HCT116 (cell line): ENCODE data around the gene STXBP5. TPM values are rescaled to one million over a fixed set of nuclear protein-coding genes. Genes with fewer than 3 reads are reported as not detected.

Experiments used
- ATAC-seq: fragments of 200-7000 bp; cut with Tn5 transposase; 2 replicates; pipeline ENCODE4 v1.9.1; 2020; ENCODE audit warnings: mild to moderate bottlenecking, moderate library complexity
- BruUV-seq: library from RNA; stranded (reverse); fragments of 400-500 nt; replicated peaks from 2 replicates; lab custom pipeline; 2021; lab: Mats Ljungman, UMichigan
- CTCF ChIA-PET: fragments of 300-600 bp; sonication (Branson Sonifier 250); formaldehyde crosslinking; loops from one replicate; lab custom pipeline; 2021; ENCODE audit warnings: antibody characterized with exemption; lab: Charles Lee
- POLR2A ChIA-PET: fragments of 300-600, 350-600 bp; sonication (Branson Sonifier 250); formaldehyde crosslinking; loops from one replicate; lab custom pipeline; 2021; ENCODE audit warnings: antibody characterized with exemption; lab: Charles Lee
- RAD21 ChIA-PET, 2 experiments: fragments of 300-600 bp; sonication (Branson Sonifier 250); formaldehyde crosslinking; loops; one replicate each; lab custom pipeline; 2023; ENCODE audit warnings: low total read pairs in 2 of 2; ENCODE audit not compliant: uncharacterized antibody in 2 of 2, unreplicated experiment in 2 of 2, low non-redundant PET in 1 of 2; lab: Charles Lee
- DNase-seq: peaks from one replicate; pipeline ENCODE4 v3.0.0-alpha.2; 2010; ENCODE audit warnings: low read depth, low spot score
- H2AFZ ChIP-seq: fragments of 200-600 bp; shearing (Covaris generic), sonication (generic); 2 replicates; pipeline ENCODE4 v1.6.1; 2017; ENCODE audit warnings: low read depth, mixed run types, mixed read lengths, antibody characterized with exemption, low read length; ENCODE audit not compliant: poor library complexity, severe bottlenecking
- H3K27ac ChIP-seq: 2 replicates; pipeline ENCODE4 v1.5.1; 2012; ENCODE audit warnings: low read depth, low read length
- H3K27me3 ChIP-seq: fragments of 200-600 bp; sonication (generic); 2 replicates; pipeline ENCODE4 v1.6.1; 2016; ENCODE audit warnings: mixed run types, low read length, mixed read lengths; ENCODE audit not compliant: insufficient read depth
- H3K36me3 ChIP-seq, 2 experiments: fragments of 200-500 bp in 1 of 2; fragments of 200-600 bp in 1 of 2; sonication (Bioruptor generic) in 1 of 2; sonication (generic) in 1 of 2; 2 replicates each; pipeline versions ENCODE4 v1.5.1 to v1.6.1; 2014 to 2016; ENCODE audit warnings: low read length in 2 of 2, inconsistent platforms in 1 of 2, mixed read lengths in 1 of 2, mixed run types in 1 of 2; ENCODE audit not compliant: insufficient read depth in 2 of 2, control insufficient read depth in 1 of 2
- H3K4me1 ChIP-seq, 2 experiments: fragments of 200-600 bp in 1 of 2; sonication (generic) in 1 of 2; 2 replicates each; pipeline versions ENCODE4 v1.5.1 to v1.6.1; 2012 to 2017; ENCODE audit warnings: low read length in 2 of 2, inconsistent platforms in 1 of 2, mild to moderate bottlenecking in 1 of 2, mixed read lengths in 1 of 2, mixed run types in 1 of 2, moderate library complexity in 1 of 2; ENCODE audit not compliant: insufficient read depth in 2 of 2, control insufficient read depth in 1 of 2
- H3K4me2 ChIP-seq: fragments of 200-600 bp; sonication (generic); 2 replicates; pipeline ENCODE4 v1.6.1; 2017; ENCODE audit warnings: mixed run types, low read length, mixed read lengths
- H3K4me3 ChIP-seq, 2 experiments: fragments of 200-600 bp in 1 of 2; sonication (generic) in 1 of 2; replicated peaks in 1 of 2; 2 replicates each; pipeline ENCODE4 v1.5.1; 2011 to 2016; ENCODE audit warnings: low read length in 2 of 2, control low read depth in 1 of 2, low read depth in 1 of 2, mild to moderate bottlenecking in 1 of 2, mixed read lengths in 1 of 2, mixed run types in 1 of 2
- H3K79me2 ChIP-seq: fragments of 200-600 bp; sonication (generic); 2 replicates; pipeline ENCODE4 v1.6.1; 2017; ENCODE audit warnings: mild to moderate bottlenecking, mixed run types, low read length, moderate library complexity, mixed read lengths; ENCODE audit not compliant: insufficient read depth
- H3K9ac ChIP-seq: fragments of 200-600 bp; sonication (generic); 2 replicates; pipeline ENCODE4 v1.6.1; 2016; ENCODE audit warnings: low read length, mixed read lengths
- H3K9me2 ChIP-seq: fragments of 200-600 bp; sonication (generic), shearing (Covaris generic); 2 replicates; pipeline ENCODE4 v1.6.1; 2017; ENCODE audit warnings: mixed run types, mild to moderate bottlenecking, moderate library complexity; ENCODE audit not compliant: insufficient read depth
- H3K9me3 ChIP-seq, 2 experiments: fragments of 200-500 bp in 1 of 2; fragments of 200-600 bp in 1 of 2; sonication (Bioruptor generic) in 1 of 2; sonication (generic) in 1 of 2; 2 replicates each; pipeline ENCODE4 v1.6.1; 2014 to 2017; ENCODE audit warnings: low read length in 2 of 2, mixed read lengths in 2 of 2, inconsistent platforms in 1 of 2, low read depth in 1 of 2, mild to moderate bottlenecking in 1 of 2, mixed run types in 1 of 2, moderate library complexity in 1 of 2; ENCODE audit not compliant: control insufficient read depth in 1 of 2, insufficient read depth in 1 of 2
- H4K20me1 ChIP-seq: fragments of 200-600 bp; sonication (generic), shearing (Covaris generic); 2 replicates; pipeline ENCODE4 v1.6.1; 2017; ENCODE audit warnings: mixed run types, mild to moderate bottlenecking, moderate library complexity; ENCODE audit not compliant: insufficient read depth
- CBX3 ChIP-seq: IDR thresholded peaks from 2 replicates; pipeline ENCODE4 v1.6.1; 2012; ENCODE audit warnings: low read depth
- CEBPB ChIP-seq: IDR thresholded peaks from 2 replicates; pipeline ENCODE4 v1.6.1; 2012; ENCODE audit warnings: low read depth
- EGR1 ChIP-seq: IDR thresholded peaks from 2 replicates; pipeline ENCODE4 v1.6.1; 2012; ENCODE audit warnings: low read depth
- ELF1 ChIP-seq: IDR thresholded peaks from 2 replicates; pipeline ENCODE4 v1.6.1; 2012; ENCODE audit warnings: low read depth, borderline replicate concordance
- EZH2 ChIP-seq: fragments of 200-600 bp; sonication (generic); IDR thresholded peaks from 2 replicates; pipeline ENCODE4 v1.6.1; 2017; ENCODE audit warnings: antibody characterized with exemption, mixed run types
- EZH2phosphoT487 ChIP-seq: fragments of 200-600 bp; IDR thresholded peaks from 2 replicates; pipeline ENCODE4 v1.6.1; 2018; ENCODE audit warnings: antibody characterized with exemption, borderline replicate concordance
- FOSL1 ChIP-seq: IDR thresholded peaks from 2 replicates; pipeline ENCODE4 v1.6.1; 2012; ENCODE audit warnings: low read depth
- JUND ChIP-seq: IDR thresholded peaks from 2 replicates; pipeline ENCODE4 v1.6.1; 2012
- POLR2A ChIP-seq: IDR thresholded peaks from 2 replicates; pipeline ENCODE4 v1.7.0; 2011; ENCODE audit warnings: borderline replicate concordance; ENCODE audit not compliant: insufficient read depth, insufficient read length; ENCODE audit errors: extremely low read depth
- POLR2AphosphoS5 ChIP-seq: IDR thresholded peaks from 2 replicates; pipeline ENCODE4 v1.6.1; 2011; ENCODE audit warnings: mild to moderate bottlenecking, low read depth, low read length, moderate library complexity
- RAD21 ChIP-seq: IDR thresholded peaks from 2 replicates; pipeline ENCODE4 v1.6.1; 2012; ENCODE audit warnings: low read depth, mild to moderate bottlenecking
- SP1 ChIP-seq: IDR thresholded peaks from 2 replicates; pipeline ENCODE4 v1.6.1; 2012; ENCODE audit warnings: low read depth
- SRF ChIP-seq: IDR thresholded peaks from 2 replicates; pipeline ENCODE4 v1.6.1; 2012; ENCODE audit warnings: low read depth
- TCF7L2 ChIP-seq: IDR thresholded peaks from 2 replicates; pipeline ENCODE4 v1.7.0; 2011; ENCODE audit warnings: borderline replicate concordance, inconsistent platforms; ENCODE audit not compliant: insufficient read depth, insufficient read length; ENCODE audit errors: extremely low read depth
- YY1 ChIP-seq: IDR thresholded peaks from 2 replicates; pipeline ENCODE4 v1.6.1; 2011; ENCODE audit warnings: low read length, low read depth, moderate library complexity, mild to moderate bottlenecking; ENCODE audit not compliant: insufficient replicate concordance; ENCODE audit errors: extremely low read depth
- ZFX ChIP-seq: fragments of 450-650 bp; IDR thresholded peaks from 2 replicates; pipeline ENCODE4 v1.6.1; 2017
- ZNF274 ChIP-seq: fragments of 200-500 bp; sonication (Bioruptor generic); IDR thresholded peaks from 2 replicates; pipeline ENCODE4 v1.6.1; 2014; ENCODE audit warnings: mild to moderate bottlenecking, low read depth, low read length, inconsistent platforms
- intact Hi-C: fragments of 100-400 bp; cut with micrococcal nuclease; formaldehyde crosslinking; loops from 2 replicates; pipeline ENCODE4 v1.10.0; 2022
- total RNA-seq: library from RNA; stranded (reverse); gene quantifications from one replicate; pipeline ENCODE4 v1.2.1, GENCODE V29; 2021; ENCODE audit not compliant: unreplicated experiment
- TF ChIP-seq, protein P1 (sequence below): IDR thresholded peaks from 2 replicates; pipeline ENCODE4 v1.6.1; 2011; ENCODE audit warnings: mild to moderate bottlenecking, low read length, moderate library complexity; ENCODE audit not compliant: insufficient replicate concordance; ENCODE audit errors: extremely low read depth
- TF ChIP-seq, protein P2 (sequence below): IDR thresholded peaks from 2 replicates; pipeline ENCODE4 v1.6.1; 2012

The STXBP5 gene
- total RNA-seq, 1 experiment from 2014 or later: 12.6 TPM

DNA sequence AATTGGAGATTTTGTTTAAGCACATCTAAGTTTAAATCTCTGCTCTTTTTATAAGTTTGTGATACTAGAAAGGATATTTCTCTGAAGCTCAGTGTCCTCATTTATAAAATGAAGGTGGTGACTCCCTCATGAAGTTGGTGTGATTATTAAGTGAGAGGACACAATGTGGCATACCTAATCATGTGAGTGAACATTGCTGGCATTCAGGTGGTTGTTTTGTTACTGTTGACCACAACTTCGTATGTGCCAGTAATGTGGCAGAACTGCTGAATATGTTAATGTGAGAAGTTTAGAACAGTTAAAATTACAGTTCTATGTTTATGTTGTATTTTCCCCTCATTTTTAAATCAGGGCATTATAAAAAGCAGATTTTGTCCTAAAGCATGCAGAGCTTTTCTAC lies 127.2 kb downstream of the STXBP5 start:
- no peak overlapping the region for H3K4me3 ChIP-seq
- H3K9me3 ChIP-seq: no peaks in the 10 kb centered on the region
- H3K9me2 ChIP-seq: no peaks in the 10 kb centered on the region
- RAD21 ChIA-PET: no interaction called here
- TF ChIP-seq YY1 (no peak), EZH2phosphoT487 (no peak), POLR2AphosphoS5 (no peak), EGR1 (no peak), CBX3 (no peak), TCF7L2 (no peak), JUND (no peak), FOSL1 (no peak), RAD21 (no peak), CEBPB (no peak), SP1 (no peak), SRF (no peak), ZNF274 (no peak), ELF1 (no peak), POLR2A (no peak), ZFX (no peak), EZH2 (no peak)
- TF ChIP-seq, protein P1, sequence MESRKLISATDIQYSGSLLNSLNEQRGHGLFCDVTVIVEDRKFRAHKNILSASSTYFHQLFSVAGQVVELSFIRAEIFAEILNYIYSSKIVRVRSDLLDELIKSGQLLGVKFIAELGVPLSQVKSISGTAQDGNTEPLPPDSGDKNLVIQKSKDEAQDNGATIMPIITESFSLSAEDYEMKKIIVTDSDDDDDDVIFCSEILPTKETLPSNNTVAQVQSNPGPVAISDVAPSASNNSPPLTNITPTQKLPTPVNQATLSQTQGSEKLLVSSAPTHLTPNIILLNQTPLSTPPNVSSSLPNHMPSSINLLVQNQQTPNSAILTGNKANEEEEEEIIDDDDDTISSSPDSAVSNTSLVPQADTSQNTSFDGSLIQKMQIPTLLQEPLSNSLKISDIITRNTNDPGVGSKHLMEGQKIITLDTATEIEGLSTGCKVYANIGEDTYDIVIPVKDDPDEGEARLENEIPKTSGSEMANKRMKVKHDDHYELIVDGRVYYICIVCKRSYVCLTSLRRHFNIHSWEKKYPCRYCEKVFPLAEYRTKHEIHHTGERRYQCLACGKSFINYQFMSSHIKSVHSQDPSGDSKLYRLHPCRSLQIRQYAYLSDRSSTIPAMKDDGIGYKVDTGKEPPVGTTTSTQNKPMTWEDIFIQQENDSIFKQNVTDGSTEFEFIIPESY: no peak
- TF ChIP-seq, protein P2, sequence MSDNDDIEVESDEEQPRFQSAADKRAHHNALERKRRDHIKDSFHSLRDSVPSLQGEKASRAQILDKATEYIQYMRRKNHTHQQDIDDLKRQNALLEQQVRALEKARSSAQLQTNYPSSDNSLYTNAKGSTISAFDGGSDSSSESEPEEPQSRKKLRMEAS: no peak
- H3K4me2 ChIP-seq: no peak overlapping the region
- DNase-seq (no peak), ATAC-seq (no peak)
- H4K20me1 ChIP-seq: no peaks in the 10 kb centered on the region
- no peak overlapping the region for H3K27ac ChIP-seq
- no peak overlapping the region for H2AFZ ChIP-seq
- CTCF ChIA-PET: no interaction called here
- no peaks in the 10 kb centered on the region for H3K4me1 ChIP-seq
- POLR2A ChIA-PET: no interaction called here
- BruUV-seq: no TSS peak
- no peaks in the 10 kb centered on the region for H3K36me3 ChIP-seq
- no peaks in the 10 kb centered on the region for H3K79me2 ChIP-seq
- no peak overlapping the region for H3K9ac ChIP-seq
- intact Hi-C loops: no loop called here
- no peaks in the 10 kb centered on the region for H3K27me3 ChIP-seq
